GM12864 (cell line): ENCODE measurements around the gene DDX1.

Experiments used
- DNase-seq: peaks from one replicate; pipeline ENCODE4 v3.0.0-alpha.2; 2011; ENCODE audit warnings: low read depth
- H3K4me3 ChIP-seq: 2 replicates; pipeline ENCODE4 v1.5.1; 2011; ENCODE audit warnings: mild to moderate bottlenecking, low read depth, low read length, control low read depth
- TF ChIP-seq, protein P1 (sequence below): IDR thresholded peaks from 2 replicates; pipeline ENCODE4 v1.5.1; 2011; ENCODE audit warnings: low read depth, mild to moderate bottlenecking, moderate library complexity, low read length, control low read depth, inconsistent platforms; ENCODE audit errors: missing control alignments

Gene DDX1

DNA sequence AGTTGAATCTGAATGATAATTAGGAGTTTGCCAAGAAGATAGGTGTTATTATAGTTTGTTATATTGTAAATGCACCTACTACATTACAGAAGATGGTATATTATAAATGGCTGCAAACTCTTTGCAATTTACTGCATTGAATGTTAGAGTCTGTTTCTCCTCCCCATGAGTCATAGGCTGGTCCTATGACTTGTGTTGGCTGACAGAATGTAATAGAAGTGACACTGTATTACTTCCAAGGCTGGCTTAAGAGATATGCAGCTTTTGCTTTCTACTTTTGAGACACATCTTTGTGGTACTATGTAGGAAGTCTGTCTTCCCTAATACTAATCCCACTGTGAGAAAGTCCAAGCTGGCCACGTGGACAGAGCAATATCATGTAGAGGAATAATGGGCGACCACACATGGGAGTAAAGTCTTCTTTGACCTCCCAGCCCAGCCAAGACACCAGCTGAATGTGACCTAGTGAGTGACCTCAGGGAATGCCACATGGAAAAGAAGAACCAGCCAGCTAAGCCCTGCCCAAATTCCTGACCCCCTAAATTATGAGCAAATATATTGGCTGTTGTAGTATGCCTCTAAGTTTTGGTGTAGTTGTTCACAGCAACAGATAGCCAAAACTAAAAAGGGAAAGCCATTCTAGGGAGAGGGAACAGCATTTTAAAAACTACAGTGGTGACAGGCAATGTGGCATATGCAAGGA, 6.8 kb upstream of the DDX1 start:
- no peak overlapping the region for H3K4me3 ChIP-seq
- TF ChIP-seq, protein P1, sequence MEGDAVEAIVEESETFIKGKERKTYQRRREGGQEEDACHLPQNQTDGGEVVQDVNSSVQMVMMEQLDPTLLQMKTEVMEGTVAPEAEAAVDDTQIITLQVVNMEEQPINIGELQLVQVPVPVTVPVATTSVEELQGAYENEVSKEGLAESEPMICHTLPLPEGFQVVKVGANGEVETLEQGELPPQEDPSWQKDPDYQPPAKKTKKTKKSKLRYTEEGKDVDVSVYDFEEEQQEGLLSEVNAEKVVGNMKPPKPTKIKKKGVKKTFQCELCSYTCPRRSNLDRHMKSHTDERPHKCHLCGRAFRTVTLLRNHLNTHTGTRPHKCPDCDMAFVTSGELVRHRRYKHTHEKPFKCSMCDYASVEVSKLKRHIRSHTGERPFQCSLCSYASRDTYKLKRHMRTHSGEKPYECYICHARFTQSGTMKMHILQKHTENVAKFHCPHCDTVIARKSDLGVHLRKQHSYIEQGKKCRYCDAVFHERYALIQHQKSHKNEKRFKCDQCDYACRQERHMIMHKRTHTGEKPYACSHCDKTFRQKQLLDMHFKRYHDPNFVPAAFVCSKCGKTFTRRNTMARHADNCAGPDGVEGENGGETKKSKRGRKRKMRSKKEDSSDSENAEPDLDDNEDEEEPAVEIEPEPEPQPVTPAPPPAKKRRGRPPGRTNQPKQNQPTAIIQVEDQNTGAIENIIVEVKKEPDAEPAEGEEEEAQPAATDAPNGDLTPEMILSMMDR: no peak
- no peak for DNase-seq

DNA sequence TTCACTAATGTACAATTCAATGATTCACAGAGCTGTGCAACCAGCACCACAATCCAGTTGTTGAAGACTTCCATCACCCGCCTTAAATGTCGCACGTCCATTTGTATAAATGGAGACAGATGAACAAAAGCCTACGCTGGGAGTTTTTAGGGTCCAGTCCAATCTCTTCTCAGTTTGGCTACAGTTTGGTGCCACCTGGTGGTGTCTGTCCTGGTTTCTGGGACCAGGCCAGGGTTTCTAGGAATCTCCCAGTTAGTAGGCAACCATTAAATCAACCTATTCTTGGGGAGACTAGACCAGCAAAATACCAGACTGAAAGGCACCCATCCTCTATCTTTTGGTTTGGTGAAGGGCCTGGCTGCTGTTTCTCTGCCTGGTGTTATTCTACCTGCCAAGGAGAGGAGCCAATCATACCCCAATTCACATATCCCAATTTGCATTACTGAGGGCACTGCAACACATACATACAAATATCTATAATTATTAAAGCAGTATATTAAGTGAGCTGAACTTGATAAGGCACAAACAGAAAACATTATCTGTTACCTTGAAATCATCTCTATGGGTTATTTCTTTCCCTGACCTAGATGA, 3.2 kb upstream of the DDX1 start:
- no peak overlapping the region for H3K4me3 ChIP-seq
- TF ChIP-seq, protein P1: peak; percentile 37
- DNase-seq: no peak

DNA sequence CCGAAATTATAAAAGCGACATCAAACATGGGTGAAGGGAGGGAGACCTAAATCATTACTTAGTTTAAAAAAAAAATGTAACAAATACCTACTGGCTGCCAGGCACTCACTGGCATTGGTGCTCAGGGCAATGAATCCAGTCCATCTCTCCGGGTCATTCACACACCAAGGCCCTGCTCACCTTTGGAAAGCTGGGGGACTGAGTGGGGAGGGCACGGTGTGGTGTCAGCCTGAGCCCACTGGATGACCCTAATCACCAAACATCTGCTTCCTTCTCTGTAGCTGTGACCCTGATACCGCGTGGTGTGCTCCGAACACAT, 336 bp upstream of the DDX1 start:
- H3K4me3 ChIP-seq: peak overlapping the region; percentile 90
- no peak for DNase-seq
- TF ChIP-seq, protein P1: no peak

DNA sequence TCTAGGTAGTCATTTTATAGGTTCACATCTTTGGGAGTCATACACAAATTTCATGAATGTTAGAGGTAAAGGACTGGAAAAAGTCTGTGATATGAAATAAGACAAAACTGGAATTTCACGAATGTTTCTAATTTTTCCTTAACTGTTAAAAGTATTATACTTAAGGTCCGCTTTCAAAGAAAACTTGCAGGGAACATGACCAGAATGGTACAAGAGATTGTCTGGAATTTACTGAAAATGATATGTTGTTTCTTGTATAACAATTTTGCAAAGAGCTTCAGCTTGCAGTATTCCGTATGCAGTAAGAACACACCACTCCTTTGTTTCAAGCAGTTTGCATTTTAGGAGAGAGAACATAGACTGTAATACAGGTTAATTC, 1.6 kb downstream of the DDX1 start:
- H3K4me3 ChIP-seq: no peak overlapping the region; the same call in 1 of the 2 replicates
- no peak for DNase-seq
- TF ChIP-seq, protein P1: no peak

DNA sequence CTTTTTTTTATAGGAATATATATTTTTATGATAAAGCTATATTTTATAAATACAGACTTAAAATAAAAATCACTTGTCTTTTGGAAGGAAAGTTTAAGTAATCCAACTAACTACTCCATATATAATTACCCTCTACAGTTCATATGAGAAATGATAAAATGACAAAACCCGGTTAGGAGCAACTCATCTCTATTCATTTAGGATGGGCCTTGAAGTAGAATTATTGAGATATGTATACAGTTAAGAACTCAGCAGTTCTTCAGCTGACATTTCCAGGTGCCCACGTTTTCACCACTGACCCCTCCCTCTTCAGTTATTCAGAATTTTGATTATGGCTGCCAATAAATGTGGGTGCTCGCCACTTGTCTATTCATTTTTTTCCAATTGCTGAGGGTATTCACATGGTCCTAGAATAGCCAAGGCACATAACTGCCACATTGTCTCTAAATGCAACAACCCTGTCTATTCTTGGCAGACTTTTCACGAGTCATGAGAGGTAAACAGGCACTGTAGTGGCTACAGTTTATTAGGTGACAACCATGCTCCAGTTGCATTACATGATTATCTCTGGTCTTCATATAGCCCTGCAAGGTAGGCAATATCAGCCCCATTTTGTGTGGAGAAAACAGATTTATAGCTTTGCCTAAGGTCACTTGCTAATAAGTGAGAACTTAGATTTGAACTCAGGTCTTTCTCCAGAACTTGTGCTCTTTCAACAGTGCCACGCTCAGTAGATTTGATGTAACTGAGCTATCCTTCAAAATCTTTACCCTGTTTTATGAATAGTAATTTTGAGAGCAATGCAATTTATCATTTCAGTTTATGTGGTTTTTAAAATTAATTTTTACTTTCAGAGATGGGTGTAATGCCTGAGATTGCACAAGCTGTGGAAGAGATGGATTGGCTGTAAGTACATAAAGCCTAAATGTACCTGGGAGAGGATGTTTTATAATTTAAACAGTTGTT, 2.9 kb downstream of the DDX1 start:
- no peak overlapping the region for H3K4me3 ChIP-seq
- no peak for DNase-seq
- TF ChIP-seq, protein P1: no peak

DNA sequence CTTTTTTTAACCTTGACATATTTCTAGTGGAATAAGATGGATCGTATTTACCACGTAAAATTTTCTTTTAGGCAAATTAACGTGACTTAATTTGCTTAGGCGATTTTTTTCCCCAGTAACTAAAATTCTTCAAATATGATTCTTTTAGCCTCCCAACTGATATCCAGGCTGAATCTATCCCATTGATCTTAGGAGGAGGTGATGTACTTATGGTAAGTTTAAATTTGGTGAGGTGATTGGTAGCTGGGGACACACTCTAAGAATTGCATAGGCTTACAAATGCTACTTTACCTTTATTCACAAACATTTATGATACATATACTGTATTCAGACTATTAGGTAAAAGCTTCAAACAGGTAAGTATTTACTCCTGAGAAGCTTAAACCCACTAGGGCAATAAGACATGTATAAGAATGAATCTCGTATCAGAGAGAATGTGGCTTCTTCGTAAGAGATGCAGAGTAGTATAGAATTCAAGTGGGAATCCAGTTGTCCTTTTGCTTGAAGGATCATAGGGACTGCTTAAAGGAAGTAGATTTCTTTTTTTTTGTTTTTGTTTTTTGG, 3.8 kb downstream of the DDX1 start:
- H3K4me3 ChIP-seq: no peak overlapping the region
- TF ChIP-seq, protein P1: no peak
- DNase-seq: no peak
